Liver (tissue), 3 donors: Measurements from ENCODE around the gene TMA7B.

Source experiments
- FOXA1 ChIP-seq: IDR thresholded peaks from 2 replicates; pipeline ENCODE4 v1.6.1; 2016; ENCODE audit warnings: antibody characterized with exemption
- GABPA ChIP-seq, 2 donors: IDR thresholded peaks in 1 of 2; conservative IDR thresholded peaks in 1 of 2; 2 replicates each; pipeline ENCODE4 v1.6.1; 2016; ENCODE audit warnings: antibody characterized with exemption in 2 of 2, mild to moderate bottlenecking in 1 of 2, moderate library complexity in 1 of 2
- JUND ChIP-seq, 2 donors: IDR thresholded peaks; 2 replicates each; pipeline ENCODE4 v1.6.1; 2016; ENCODE audit warnings: antibody characterized with exemption in 2 of 2
- MAX ChIP-seq: IDR thresholded peaks from 2 replicates; pipeline ENCODE4 v1.6.1; 2016; ENCODE audit warnings: antibody characterized with exemption
- RAD21 ChIP-seq, 2 donors: IDR thresholded peaks; 2 replicates each; pipeline ENCODE4 v1.6.1; 2016; ENCODE audit warnings: antibody characterized with exemption in 2 of 2, mild to moderate bottlenecking in 2 of 2
- SP1 ChIP-seq: IDR thresholded peaks from 2 replicates; pipeline ENCODE4 v1.6.1; 2018; ENCODE audit warnings: antibody characterized with exemption, mild to moderate bottlenecking
- TAF1 ChIP-seq: conservative IDR thresholded peaks from 2 replicates; pipeline ENCODE4 v1.6.1; 2016; ENCODE audit warnings: antibody characterized with exemption, mild to moderate bottlenecking
- YY1 ChIP-seq: IDR thresholded peaks from 2 replicates; pipeline ENCODE4 v1.6.1; 2016; ENCODE audit warnings: antibody characterized with exemption, mild to moderate bottlenecking
- TF ChIP-seq, protein P1 (sequence below): fragments of 150-350 bp; IDR thresholded peaks from 2 replicates; pipeline ENCODE4 v1.5.1; 2017; ENCODE audit warnings: improper control_type of control experiment, low read depth, low read length; ENCODE audit not compliant: missing input control
- donor health status: healthy.
- donor health status: healthy.

GRCh38 chr22:39910876-39911613 lies 49.2 kb upstream of the TMA7B start:
- TF ChIP-seq SP1 (no peak), MAX (no peak), RAD21 (IDR thresholded peaks at IDR 0.05) (no peak), FOXA1 (no peak), GABPA (IDR thresholded peaks at IDR 0.05 in 1 of 2, conservative IDR thresholded peaks at IDR 0.05 in 1 of 2) (no peak), TAF1 (no peak), YY1 (no peak), JUND (IDR thresholded peaks at IDR 0.05) (no peak)
- TF ChIP-seq, protein P1, sequence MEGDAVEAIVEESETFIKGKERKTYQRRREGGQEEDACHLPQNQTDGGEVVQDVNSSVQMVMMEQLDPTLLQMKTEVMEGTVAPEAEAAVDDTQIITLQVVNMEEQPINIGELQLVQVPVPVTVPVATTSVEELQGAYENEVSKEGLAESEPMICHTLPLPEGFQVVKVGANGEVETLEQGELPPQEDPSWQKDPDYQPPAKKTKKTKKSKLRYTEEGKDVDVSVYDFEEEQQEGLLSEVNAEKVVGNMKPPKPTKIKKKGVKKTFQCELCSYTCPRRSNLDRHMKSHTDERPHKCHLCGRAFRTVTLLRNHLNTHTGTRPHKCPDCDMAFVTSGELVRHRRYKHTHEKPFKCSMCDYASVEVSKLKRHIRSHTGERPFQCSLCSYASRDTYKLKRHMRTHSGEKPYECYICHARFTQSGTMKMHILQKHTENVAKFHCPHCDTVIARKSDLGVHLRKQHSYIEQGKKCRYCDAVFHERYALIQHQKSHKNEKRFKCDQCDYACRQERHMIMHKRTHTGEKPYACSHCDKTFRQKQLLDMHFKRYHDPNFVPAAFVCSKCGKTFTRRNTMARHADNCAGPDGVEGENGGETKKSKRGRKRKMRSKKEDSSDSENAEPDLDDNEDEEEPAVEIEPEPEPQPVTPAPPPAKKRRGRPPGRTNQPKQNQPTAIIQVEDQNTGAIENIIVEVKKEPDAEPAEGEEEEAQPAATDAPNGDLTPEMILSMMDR: no peak
